HG02840 (cell line): Measurements from ENCODE around the gene INSM1.

Source experiments
- ATAC-seq: cut with Tn5 transposase; IDR thresholded peaks from one replicate; pipeline ENCODE4 v1.9.1; 2021; ENCODE audit warnings: mild to moderate bottlenecking, moderate library complexity, moderate number of reproducible peaks; ENCODE audit not compliant: unreplicated experiment, low FRiP score

INSM1 gene

DNA sequence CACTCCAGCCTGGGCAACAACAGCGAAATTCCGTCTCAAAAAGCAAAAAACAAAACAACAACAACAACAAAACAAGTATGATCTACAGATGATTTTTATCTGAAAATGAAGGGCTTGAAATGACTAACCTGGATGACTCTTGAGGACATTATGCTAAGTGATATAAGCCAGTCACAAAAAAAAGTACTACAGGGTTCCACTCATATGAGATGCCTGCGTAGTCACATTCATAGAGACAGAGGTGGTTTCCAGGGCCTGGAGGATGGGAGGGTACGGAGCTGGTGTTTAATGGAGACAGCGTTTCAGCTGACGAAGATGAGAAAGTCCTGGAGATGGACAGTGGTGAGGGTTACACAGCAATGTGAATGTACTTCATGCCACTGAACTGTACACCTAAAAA, 8.3 kb upstream of the INSM1 start:
- no peak for ATAC-seq

DNA sequence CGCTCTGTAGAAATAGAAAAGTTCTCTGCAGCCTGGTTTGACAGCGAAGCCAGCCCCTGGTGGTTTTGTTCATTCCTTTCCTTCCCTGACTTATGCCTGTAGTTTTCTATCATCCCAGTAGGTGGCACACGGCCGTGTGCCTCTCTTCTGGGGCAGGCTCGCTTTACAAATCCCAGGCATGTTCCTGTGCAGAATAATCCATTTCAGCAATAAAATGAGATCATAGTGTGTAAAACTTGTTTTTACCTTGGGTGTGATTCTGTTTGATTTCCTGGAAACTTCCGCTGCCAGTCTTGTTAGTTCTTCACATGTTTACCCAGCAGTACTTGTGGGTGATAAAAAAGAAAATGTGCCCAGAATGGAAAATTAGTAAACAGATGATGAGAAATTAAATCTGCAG, 7.4 kb upstream of the INSM1 start:
- no peak for ATAC-seq

DNA sequence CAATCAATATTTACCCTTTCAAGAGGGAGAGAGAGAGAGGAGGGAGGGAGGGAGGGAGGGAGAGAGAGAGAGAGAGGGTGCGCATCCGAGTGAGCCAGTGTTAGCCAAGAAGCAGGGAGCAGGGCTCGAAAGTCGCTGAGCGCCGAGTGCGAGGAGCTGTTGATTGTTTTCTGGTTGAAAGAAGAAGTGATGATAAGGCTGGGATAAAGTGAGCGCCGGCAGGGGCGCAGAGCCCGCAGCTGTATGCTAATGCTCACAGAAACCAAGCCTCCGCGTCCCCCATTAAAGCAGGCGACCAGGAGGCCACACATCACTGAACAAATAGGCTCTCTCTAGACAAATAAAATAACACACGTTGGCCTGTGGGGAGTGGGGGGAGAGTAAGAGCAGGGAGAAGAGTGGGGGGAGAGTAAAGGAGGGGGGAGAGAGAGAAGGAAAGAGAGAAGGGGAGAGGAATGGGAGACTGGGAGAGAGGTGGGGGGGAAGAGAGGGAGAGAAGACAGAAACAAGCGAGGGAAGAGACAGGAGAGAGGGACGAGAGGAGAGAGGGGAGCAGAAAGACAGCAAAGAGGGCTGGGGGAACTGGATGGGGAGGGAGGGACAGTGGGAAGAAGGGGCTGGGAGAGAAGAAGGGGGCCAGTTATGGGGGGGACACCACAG, 5.0 kb upstream of the INSM1 start:
- ATAC-seq = no peak

DNA sequence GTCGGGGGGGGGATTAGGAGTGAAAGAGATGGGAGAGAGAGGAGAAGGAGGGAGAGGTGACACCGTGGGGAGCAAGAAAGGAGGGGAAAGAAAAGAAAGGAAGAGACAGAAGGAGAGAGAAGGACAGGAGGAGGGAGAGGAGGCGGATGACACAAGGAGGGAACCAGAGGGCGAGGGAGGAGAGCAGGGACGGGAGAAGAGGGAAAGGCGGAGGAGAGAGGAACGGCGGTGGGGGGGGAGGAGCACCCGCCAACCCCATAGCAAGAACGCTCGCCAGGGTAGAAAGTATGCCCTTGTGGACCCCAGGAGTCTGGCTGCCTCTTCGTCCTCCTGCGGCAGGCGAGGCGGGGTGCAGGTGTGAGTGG, 4.5 kb upstream of the INSM1 start:
- ATAC-seq = no peak

DNA sequence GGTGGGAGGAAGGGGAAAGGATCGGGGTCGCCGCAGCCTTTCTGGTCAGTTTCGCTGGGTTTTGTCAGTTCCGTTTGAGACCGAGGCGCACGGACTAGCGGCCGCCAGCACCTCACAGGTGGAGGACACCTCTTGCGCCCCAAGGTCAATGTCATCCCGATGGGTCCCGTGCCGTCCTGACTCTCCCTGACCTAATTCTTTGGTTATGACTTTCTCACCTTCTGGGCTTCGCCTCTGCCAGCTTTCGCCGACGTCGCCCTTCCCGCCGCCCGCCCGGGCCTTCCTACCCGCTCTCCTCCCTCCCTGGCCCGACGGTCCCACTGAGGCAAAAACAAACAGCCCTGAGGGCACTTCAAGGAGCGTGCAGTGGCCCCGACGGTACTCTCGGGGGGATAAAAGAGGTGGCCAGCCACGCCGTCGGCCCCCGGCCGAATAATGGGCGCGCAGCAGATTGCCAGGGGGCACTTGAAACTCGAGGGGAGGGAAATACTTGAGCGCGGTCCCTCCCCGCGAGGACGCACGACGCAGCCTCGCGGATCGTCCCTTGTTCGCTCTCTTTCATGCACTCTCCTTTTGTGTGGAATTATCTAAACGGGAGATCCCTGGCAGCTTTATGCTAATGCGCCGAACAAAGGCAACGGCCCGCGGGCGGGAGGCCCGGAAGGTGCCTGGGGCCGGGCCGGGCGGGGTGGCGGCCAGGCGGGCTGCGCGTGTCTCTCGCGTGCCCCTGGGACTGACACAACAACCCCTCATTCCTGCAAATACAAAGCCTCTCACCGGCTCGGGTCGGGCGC, 3.9 kb upstream of the INSM1 start:
- no peak for ATAC-seq

DNA sequence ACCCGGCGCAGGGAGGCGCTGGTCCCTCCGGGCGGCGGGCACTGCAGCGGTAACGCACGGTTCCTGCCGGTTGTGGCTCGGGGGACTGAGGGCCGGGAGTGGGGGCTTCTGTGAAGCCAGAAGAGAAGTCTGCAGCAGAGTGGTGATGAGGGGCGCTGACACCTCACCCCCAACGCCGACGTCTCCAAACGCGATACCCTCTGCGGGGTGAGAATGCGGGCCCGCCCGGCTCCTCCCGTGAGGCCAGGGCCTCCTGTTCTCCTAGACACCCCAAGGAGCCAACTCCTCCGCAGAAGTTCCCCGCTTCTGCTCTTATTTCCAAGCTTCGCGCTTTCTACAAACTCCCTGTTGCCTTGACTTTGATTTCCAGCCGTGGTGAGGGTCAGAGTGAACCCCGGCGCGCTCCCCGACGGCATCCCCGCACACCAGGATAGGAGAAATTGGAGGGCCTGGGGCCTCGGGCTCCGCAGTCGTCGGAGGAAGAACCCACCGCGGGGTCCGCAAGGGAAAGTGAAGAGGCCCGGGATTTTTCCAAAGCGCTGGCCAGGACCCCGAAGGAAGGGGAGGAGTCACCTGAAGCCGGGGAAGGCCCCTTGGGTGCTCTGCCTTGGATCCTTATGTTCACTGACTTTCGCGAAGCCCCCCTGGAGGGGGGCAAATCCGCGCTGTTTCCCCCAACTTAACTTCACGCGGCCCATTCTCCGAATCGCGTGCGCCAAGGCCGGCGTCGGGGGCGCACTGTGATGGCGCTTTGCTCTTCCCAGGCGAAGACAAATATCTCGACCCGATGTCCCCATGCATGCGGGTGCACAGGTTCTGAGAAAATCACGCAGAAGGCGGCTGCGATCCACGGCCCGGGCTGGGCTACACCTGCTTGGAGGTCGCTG, 3.1 kb upstream of the INSM1 start:
- ATAC-seq = no peak

DNA sequence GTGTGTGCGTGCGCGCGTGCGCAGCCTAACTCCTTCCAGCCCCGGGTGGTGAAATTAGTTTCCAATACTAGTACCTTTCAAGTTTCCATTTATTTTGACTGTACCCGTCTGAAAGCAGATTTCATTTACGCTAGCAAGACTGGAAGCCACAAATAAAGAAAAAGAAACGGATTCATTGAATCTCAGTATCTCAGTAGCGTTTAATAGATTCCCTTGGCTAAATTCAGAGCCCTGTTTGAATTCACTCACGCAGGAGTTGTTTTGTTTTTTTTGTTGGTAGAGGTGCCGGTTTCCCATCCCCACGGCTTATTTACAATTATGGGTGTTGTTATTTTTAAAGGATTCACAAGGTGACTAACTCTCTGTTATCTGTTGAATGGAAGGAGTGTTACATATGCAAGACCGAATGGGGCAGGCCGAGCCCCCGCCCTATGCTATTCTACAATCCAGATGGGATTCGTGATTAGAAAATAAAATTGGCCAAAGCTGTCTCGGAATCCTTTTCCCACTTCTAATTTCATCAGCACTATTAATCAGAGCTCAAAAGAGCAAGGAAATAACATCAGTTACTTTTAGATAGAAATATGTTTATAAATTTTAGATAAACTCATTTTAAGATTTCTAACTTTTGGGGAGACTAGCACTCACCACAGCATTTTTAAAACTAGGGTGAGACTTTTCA, 2.3 kb upstream of the INSM1 start:
- ATAC-seq = no peak

DNA sequence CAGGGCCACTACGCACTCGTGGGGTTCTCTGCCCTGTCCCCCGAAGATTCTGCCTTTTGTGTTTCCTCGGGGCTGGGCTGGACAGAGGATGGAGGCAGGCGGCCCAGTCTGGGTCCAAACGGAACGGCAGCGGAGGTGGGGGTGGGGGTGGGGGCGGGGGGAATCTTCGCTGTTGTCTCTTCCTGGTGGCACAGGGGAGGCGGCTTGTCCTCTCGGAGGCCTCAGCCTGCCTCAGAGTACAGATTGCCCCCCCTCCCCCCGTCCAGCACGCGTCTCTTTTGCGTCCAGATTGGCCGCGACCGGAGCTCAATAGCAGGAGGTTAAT, 1.4 kb upstream of the INSM1 start:
- no peak for ATAC-seq

DNA sequence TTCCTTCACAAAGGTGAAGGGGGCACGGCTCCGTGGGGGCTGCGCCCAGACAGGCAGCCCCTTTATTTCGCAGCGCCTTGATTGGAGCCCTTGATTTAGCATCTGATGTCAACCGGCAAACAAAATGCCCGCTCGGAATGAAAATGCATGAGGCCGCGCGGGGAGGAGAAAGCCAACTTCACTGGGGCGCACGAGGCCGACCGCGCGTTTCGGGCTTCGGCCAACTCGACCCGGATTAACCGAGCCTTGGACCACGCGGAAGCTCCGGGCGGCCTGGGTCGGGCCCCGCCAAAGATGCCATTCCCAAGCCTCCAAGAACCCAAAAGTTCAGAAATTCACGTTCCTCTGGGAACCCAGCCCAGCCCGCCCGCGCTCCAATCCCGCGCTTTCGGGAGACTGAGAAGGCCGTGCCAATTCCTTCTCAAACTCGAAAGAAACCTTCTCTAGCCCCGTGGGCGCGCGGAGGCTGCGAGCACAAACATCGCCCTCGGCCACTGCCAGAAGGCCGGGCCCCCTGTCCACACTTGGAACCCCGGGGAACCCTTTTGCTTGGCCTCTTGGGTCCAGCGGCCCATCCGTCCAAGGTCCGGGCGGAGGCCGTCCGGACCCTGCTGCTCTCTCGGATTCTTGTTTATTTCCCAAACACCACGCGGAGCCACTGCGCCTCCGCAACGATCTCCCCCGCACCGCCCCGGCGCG, 879 bp upstream of the INSM1 start:
- ATAC-seq = no peak

DNA sequence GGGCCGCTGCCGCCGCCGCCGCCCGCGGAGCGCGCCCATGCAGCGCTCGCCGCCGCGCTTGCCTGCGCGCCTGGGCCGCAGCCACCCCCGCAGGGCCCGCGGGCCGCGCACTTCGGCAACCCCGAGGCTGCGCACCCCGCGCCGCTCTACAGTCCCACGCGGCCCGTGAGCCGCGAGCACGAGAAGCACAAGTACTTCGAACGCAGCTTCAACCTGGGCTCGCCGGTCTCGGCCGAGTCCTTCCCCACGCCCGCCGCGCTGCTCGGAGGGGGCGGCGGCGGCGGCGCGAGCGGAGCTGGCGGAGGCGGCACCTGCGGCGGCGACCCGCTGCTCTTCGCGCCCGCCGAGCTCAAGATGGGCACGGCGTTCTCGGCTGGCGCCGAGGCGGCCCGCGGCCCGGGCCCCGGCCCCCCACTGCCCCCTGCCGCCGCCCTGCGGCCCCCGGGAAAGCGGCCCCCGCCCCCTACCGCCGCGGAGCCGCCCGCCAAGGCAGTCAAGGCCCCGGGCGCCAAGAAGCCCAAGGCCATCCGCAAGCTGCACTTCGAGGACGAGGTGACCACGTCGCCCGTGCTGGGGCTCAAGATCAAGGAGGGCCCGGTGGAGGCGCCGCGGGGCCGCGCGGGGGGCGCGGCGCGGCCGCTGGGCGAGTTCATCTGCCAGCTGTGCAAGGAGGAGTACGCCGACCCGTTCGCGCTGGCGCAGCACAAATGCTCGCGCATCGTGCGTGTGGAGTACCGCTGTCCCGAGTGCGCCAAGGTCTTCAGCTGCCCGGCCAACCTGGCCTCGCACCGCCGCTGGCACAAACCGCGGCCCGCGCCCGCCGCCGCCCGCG, 730 bp downstream of the INSM1 start:
- ATAC-seq = no peak

DNA sequence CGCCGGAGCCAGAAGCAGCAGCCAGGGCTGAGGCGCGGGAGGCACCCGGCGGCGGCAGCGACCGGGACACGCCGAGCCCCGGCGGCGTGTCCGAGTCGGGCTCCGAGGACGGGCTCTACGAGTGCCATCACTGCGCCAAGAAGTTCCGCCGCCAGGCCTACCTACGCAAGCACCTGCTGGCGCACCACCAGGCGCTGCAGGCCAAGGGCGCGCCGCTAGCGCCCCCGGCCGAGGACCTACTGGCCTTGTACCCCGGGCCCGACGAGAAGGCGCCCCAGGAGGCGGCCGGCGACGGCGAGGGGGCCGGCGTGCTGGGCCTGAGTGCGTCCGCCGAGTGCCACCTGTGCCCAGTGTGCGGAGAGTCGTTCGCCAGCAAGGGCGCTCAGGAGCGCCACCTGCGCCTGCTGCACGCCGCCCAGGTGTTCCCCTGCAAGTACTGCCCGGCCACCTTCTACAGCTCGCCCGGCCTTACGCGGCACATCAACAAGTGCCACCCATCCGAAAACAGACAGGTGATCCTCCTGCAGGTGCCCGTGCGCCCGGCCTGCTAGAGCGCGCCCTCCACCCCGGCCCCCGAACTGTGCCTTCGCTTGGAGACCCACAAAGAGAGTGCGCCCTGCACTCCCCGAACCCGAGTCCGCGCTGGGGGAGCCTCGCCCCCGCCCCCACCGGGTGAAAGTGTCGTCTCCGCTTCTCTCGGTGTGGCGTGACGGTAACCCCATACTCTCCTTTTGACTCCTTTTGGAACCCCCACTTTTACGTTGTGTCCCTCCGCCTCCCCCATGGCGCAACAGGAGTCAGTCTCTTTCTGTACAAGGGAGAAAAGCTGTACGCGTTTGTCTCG, 1.6 kb downstream of the INSM1 start:
- ATAC-seq = no peak

DNA sequence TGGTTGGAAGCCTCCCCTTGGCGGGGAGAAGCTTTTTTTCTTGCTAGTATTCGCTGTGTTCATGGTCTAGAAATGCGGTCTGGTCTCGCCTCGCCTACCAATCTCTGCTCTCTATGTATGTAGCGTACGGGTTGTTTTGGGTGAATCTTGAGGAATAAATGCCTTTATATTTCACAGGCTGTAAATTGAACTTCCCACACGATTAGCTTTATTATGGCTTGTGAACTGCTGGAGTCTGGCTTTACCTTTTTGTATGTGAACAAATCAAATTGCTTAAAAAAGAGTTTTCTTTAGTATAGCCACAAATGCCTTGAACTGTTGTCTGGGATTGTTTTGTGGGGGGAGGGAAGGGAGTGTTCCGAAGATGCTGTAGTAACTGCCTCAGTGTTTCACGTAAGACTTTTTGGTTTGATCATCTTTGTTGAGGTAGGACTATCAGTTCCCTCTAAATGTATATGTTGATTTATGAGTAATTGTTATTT, 2.2 kb downstream of the INSM1 start:
- no peak for ATAC-seq

DNA sequence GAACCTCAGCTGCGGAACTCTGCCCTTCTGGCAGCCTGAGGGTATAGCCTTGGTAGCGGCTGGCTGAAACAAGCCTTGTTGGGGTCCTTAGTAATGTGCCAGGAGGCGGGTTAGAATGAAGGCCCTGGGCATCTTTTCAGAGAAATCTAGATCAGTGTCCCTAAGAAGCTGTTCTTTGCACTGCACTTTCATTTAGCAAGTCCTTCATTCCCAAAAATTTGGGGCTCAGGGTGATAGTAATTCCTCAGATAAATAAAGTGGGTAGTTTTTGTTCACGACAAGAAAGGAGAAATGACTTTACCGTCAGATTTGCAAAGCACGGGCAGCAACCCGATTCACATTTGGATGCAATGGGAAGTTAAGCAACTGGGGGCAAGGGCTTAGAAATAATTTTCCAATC, 3.2 kb downstream of the INSM1 start:
- no peak for ATAC-seq

DNA sequence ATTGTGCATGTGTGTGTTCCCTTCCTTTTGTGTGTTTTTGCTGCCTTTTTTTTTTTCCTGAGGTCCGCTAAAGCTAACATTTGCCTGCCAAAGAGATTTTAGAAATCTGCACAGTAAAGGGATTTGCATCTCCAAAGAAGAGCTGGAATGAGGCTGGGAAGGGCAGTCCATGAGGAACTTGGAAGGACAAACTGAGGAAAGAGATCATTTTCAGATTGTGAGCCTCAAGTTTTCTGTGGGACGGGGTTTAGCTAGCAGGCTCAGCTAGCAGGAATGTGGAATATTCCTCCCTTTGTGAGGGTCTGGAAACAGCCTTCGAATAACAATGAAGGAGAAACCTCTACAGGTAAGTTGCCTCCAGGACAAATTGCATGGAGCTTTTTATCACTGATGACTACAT, 3.8 kb downstream of the INSM1 start:
- no peak for ATAC-seq

DNA sequence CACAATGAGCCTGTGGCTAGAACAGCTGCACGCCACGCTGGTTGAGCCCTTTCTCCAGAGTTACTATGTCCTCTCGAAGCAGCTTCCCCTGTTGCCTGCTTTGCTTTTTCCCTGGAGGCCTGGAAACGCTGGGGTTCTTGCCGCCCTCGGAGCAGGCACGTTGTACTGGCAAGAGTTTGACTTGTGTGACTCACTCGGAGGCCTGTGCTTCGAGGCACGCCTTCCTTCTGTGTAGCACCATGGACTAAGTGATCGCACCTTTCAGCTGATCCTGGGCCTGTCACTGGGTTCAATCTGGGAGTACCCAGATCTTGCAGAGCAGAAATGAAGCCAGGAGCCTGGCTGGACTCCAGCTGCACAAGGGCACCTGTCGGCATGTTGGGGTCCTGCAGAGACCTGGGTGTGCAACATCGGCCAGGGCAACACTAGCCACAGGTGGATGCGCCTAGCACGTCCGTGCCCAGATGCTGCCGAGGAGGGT, 5.2 kb downstream of the INSM1 start:
- no peak for ATAC-seq

DNA sequence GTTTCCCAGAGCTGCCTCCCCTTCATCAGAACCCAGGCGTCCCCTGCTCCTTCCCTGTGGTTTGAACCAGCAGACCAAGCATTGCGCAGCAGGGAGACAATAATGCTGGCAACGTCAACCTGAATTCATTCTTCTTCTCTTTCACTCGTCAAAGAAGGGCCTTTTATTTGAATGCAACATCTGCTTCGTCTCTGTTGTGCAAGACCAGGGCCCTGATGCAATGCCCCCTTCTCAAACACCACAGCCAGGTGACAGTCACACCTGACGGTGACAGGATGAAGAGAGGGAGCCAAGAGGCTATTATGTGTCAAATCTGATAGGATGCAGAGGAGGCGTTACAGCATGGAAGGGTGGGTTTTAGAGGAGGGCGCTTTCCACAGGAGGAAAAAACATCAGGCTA, 8.0 kb downstream of the INSM1 start:
- ATAC-seq = no peak

DNA sequence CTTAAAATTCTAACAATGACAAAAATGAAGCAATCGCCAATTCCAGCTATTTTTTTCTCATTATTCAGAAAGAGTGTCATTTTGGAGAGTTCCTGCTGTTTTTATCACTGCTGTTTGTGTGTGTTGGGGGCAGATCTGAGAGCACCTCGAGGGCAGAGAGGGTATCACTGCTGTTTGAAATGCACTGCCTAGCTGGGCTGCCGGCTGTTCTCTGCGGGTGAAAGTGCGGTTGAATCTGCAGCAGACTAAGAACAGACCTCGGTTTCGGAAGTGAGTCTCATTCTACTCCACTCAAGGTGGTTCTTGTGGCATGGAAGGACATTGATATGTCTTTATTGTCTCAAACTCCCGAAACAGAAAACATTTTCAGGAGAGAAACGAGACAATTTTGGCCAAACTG, 18.3 kb downstream of the INSM1 start:
- ATAC-seq = no peak

DNA sequence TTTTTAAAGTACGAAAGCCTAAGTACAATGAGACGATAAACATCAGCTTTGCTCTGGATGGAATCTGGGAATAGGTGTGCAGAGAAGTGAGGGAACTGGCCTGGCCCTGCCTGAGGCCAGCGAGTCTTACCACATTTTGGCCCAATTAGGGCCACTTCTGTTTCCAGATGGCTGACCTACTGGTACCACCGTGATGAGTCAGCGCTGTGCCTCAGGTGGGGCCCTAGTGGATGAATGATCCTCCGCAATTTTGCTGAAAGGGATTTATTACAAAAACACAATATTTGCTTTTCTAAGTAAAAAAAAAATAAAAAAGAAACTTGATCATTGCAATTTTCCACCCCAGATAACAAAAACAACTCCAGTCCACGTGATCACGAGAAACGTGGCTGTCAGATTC, 22.5 kb downstream of the INSM1 start:
- ATAC-seq = no peak
